Vagina (tissue), 2 donors: ENCODE data around the gene NPAS3. TPM values are rescaled to one million over a fixed set of nuclear protein-coding genes. Genes with fewer than 3 reads are reported as not detected.

Source experiments
- DNase-seq, 2 donors: peaks; one replicate each; pipeline ENCODE4 v3.0.0-alpha.2; 2017; ENCODE audit errors: extremely low spot score in 2 of 2
- H3K27ac ChIP-seq: fragments of 200-600 bp; sonication (generic); one replicate; pipeline ENCODE4 v1.5.1; 2019
- H3K27me3 ChIP-seq: fragments of 200-600 bp; sonication (generic); one replicate; pipeline ENCODE4 v1.5.1; 2019
- H3K36me3 ChIP-seq, 2 donors: fragments of 200-600 bp; sonication (generic); one replicate each; pipeline ENCODE4 v1.5.1; 2017 to 2019
- H3K4me1 ChIP-seq: fragments of 200-600 bp; sonication (generic); one replicate; pipeline ENCODE4 v1.5.1; 2019
- H3K4me3 ChIP-seq, 2 donors: fragments of 200-600 bp; sonication (generic); 1 replicate in 1 of 2; 2 replicates in 1 of 2; pipeline ENCODE4 v1.5.1; 2016 to 2019
- H3K9me3 ChIP-seq: fragments of 200-600 bp; sonication (generic); one replicate; pipeline ENCODE4 v1.5.1; 2019
- POLR2A ChIP-seq, 2 donors: fragments of 450-650 bp; IDR thresholded peaks; one replicate each; pipeline ENCODE4 v1.6.1; 2017; ENCODE audit warnings: antibody characterized with exemption in 2 of 2, mild to moderate bottlenecking in 2 of 2, moderate library complexity in 2 of 2
- POLR2AphosphoS5 ChIP-seq, 2 donors: sonication (generic); formaldehyde crosslinking; IDR thresholded peaks; one replicate each; pipeline ENCODE4 v1.9.0; 2017; ENCODE audit warnings: antibody characterized with exemption in 2 of 2, mild to moderate bottlenecking in 2 of 2, low read depth in 1 of 2; ENCODE audit not compliant: insufficient read depth in 1 of 2
- intact Hi-C: fragments of 100-400 bp; cut with DNase I; formaldehyde crosslinking; loops from one replicate; pipeline ENCODE4 v1.15.1; 2023
- total RNA-seq: library from RNA; depleted of rRNA; stranded (reverse); fragments of >200 nt; gene quantifications from one replicate; pipeline ENCODE4 v1.2.3, GENCODE V29; 2016
- TF ChIP-seq, protein P1 (sequence below), 3 experiments: fragments of 450-650 bp in 2 of 3; fragments of 200-600 bp in 1 of 3; sonication (generic) in 1 of 3; IDR thresholded peaks; one replicate each; pipeline ENCODE4 v1.5.1; 2017 to 2019; ENCODE audit warnings: antibody characterized with exemption in 3 of 3, mild to moderate bottlenecking in 2 of 3, moderate library complexity in 2 of 3

The NPAS3 gene
- total RNA-seq, 1 donor from 2014 or later = 1.2 TPM

DNA sequence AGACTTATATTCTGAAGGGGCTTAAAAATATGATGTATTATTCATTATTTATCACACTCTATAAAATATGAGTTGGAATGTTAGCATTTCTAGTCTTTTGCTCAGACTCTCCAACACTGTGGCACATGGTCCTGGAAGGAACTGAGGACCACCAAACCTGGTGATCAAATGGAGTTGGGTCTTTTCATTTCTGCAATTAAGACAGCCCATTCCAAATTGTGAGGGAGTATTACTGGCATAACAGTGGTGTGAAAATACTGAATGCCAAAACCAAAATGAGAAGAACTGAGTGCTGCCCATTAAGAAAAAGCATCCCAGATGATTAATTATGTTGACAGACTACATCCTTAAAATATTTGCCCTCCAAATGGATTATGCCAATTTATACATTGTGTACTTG lies 90.8 kb downstream of the NPAS3 start:
- Histone ChIP-seq H3K36me3 (no peaks in the 10 kb centered on the region), H3K27ac (no peak overlapping the region), H3K9me3 (no peaks in the 10 kb centered on the region), H3K4me3 (no peak overlapping the region), H3K27me3 (no peaks in the 10 kb centered on the region), H3K4me1 (peaks cover 15% of the 10 kb centered on the region)
- TF ChIP-seq POLR2A (IDR thresholded peaks at IDR 0.05) (no peak), POLR2AphosphoS5 (IDR thresholded peaks at IDR 0.05; ENCODE audit: insufficient read depth in 1 of 2, low read depth in 1 of 2) (no peak)
- TF ChIP-seq, protein P1, sequence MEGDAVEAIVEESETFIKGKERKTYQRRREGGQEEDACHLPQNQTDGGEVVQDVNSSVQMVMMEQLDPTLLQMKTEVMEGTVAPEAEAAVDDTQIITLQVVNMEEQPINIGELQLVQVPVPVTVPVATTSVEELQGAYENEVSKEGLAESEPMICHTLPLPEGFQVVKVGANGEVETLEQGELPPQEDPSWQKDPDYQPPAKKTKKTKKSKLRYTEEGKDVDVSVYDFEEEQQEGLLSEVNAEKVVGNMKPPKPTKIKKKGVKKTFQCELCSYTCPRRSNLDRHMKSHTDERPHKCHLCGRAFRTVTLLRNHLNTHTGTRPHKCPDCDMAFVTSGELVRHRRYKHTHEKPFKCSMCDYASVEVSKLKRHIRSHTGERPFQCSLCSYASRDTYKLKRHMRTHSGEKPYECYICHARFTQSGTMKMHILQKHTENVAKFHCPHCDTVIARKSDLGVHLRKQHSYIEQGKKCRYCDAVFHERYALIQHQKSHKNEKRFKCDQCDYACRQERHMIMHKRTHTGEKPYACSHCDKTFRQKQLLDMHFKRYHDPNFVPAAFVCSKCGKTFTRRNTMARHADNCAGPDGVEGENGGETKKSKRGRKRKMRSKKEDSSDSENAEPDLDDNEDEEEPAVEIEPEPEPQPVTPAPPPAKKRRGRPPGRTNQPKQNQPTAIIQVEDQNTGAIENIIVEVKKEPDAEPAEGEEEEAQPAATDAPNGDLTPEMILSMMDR (IDR thresholded peaks at IDR 0.05) = no peak
- DNase-seq = no peak
- intact Hi-C loops = no loop called here

DNA sequence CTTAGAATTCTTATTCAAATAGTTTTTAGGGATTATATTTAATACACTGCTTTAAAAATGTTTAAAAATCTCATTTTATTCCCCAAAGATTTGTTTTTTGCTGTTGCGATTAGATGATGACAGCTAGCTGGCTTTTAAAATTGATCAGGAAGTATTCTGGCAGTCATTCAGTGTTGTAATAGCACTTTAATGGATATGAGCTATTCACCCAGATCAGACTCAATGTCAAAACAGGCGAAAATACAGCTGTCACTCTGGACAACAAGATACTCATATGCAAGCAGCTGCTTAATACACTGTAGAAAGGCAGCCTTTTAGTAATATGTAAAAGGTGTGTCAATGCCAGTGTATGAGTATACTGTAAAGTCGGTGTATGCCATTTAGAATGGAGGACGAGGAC lies 91.7 kb downstream of the NPAS3 start:
- TF ChIP-seq, protein P1 (IDR thresholded peaks at IDR 0.05) = no peak
- TF ChIP-seq POLR2A (IDR thresholded peaks at IDR 0.05) = no peak
- TF ChIP-seq POLR2AphosphoS5 (IDR thresholded peaks at IDR 0.05; ENCODE audit: insufficient read depth in 1 of 2, low read depth in 1 of 2) = no peak
- no peaks in the 10 kb centered on the region for H3K27me3 ChIP-seq
- H3K9me3 ChIP-seq = no peaks in the 10 kb centered on the region
- intact Hi-C loops = no loop called here
- DNase-seq = no peak
- no peak overlapping the region for H3K4me3 ChIP-seq
- no peaks in the 10 kb centered on the region for H3K36me3 ChIP-seq
- peaks cover 15% of the 10 kb centered on the region for H3K4me1 ChIP-seq
- H3K27ac ChIP-seq = no peak overlapping the region

DNA sequence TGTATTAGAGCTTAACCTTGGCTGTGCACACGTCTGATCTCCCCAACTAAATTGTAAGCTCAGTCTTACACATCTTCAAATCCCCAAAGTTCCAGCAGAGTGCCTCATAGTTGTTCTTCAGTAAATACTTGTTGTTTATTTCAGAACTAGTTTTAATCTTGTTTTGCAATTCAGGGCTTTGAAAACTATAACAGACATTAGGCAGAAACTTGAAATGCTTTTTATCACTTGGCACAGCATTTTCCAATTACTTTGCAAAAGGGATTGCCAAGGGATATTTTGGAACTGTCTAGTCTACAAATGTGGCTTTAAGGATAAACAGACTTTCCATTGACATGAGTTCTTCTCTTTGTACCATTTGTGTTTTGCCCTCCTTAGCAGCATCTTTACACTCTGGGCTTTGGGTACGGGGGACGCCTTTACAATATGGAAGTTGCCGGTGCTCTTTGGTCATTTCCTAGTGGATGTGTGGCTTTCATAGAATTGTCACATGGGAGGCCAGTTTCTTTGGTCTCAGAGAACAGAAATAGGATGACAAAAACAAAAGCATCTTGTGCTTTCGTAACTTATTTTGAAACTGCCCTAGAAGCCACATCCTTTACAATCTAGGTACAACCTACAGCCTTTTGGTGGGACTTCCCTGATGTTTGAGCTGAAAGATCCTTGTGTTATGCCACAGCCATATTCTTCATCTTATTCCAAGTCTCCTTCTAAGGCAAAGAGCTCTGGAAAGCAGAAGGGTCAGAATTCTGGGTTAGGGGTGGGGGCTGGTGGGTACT lies 96.9 kb downstream of the NPAS3 start:
- intact Hi-C loops = no loop called here
- Histone ChIP-seq H3K27me3 (no peaks in the 10 kb centered on the region), H3K27ac (no peak overlapping the region), H3K4me1 (no peaks in the 10 kb centered on the region), H3K36me3 (no peaks in the 10 kb centered on the region), H3K9me3 (no peaks in the 10 kb centered on the region), H3K4me3 (no peak overlapping the region)
- TF ChIP-seq POLR2AphosphoS5 (IDR thresholded peaks at IDR 0.05; ENCODE audit: insufficient read depth in 1 of 2, low read depth in 1 of 2) (no peak), POLR2A (IDR thresholded peaks at IDR 0.05) (no peak)
- TF ChIP-seq, protein P1 (IDR thresholded peaks at IDR 0.05) = no peak
- no peak for DNase-seq

DNA sequence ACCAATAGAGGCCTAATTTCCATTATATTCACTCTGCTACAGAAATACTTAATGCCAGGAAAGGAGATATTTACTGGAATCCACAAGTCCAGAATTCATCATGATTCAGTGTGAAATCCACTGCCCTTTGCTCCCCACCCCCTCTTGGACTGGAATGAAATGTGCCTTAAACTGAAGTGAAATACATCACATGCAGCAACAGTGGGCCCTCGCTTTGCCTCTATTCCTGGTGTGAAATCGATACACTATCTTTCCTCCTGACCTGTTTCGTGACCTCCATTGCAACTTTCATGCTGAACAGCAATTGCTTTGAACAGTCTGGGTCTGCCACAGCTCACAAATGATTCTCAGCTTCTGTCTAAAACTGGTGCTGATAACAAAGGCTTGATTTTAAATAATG lies 100.6 kb downstream of the NPAS3 start:
- no peaks in the 10 kb centered on the region for H3K4me1 ChIP-seq
- no peaks in the 10 kb centered on the region for H3K27me3 ChIP-seq
- H3K9me3 ChIP-seq = no peaks in the 10 kb centered on the region
- DNase-seq = no peak
- no peak overlapping the region for H3K4me3 ChIP-seq
- H3K27ac ChIP-seq = no peak overlapping the region
- no peaks in the 10 kb centered on the region for H3K36me3 ChIP-seq
- intact Hi-C loops = no loop called here
- TF ChIP-seq, protein P1 (IDR thresholded peaks at IDR 0.05) = no peak
- no peak for TF ChIP-seq POLR2AphosphoS5 (IDR thresholded peaks at IDR 0.05; ENCODE audit: insufficient read depth in 1 of 2, low read depth in 1 of 2)

DNA sequence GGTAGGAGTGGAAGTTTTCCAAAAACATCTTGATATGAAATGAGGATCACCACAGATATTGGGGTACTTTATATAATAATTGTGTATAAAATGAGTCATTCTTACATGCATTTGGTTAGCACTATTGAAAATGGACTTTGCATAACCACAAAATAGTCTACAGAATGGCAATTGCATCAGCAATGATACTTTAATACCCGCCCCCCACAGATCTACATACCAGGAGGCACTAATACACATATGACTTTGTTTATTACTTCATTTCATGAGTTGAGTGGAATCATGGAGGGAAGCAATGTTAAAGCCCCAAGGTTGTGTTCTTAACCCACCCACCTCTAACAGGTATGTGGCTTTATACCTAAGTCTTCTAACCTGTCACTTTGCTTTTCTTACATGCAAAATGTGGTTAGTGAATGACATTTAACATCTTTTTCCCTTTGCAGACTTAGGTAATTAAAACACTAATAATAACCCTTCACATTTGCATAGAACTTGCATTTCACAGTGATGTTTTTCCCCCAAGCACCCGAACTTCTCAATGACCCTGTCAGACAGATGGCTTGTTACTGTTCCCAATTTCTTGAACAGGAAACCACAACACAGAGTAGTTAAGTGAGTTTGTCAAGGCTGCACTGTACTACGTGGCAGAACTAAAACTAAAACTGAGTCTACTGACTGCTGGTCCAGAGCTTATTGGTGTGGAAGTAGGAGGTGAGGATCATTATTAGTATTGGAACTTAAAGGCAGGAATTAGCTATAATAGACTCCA lies 101.9 kb downstream of the NPAS3 start:
- Histone ChIP-seq H3K4me1 (no peaks in the 10 kb centered on the region), H3K27me3 (no peaks in the 10 kb centered on the region), H3K9me3 (no peaks in the 10 kb centered on the region), H3K4me3 (no peak overlapping the region), H3K36me3 (no peaks in the 10 kb centered on the region), H3K27ac (no peak overlapping the region)
- no peak for DNase-seq
- intact Hi-C loops = no loop called here
- TF ChIP-seq, protein P1 (IDR thresholded peaks at IDR 0.05) = no peak
- TF ChIP-seq POLR2AphosphoS5 (IDR thresholded peaks at IDR 0.05; ENCODE audit: insufficient read depth in 1 of 2, low read depth in 1 of 2) (no peak), POLR2A (IDR thresholded peaks at IDR 0.05) (no peak)
